Measurements from ENCODE around the gene FGF2. TPM values are rescaled to one million over a fixed set of nuclear protein-coding genes. Genes with fewer than 3 reads are reported as not detected.
"Not testable (repeated sequence)": the region's sequence is repeated elsewhere in the genome, so short reads cannot be mapped to it uniquely, and the experiment has no call there.

The FGF2 gene
- total RNA-seq, 1 donor from 2014 or later: 6.5 TPM

DNA sequence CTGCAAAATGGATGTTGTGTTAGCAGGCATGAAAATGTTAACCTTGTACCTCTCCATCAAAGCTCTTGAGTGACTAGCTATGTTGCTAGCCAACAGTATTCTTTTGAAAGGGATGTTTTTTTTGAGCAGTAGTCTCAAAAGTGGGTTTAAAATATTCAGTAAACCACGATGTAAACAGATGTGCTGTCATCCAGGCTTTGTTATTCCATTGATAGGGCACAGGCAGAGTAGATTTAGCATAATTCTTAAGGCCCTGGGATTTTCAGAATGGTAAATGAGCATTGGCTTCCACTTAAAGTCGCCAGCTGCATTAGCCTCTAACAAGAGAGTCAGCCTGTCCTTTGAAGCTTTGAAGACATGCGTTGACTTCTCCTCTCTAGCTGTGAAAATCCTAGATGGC is 18.4 kb downstream of the FGF2 start:
- H3K27me3 Mint-ChIP-seq: no peaks in the 10 kb centered on the region
- DNase-seq (ENCODE audit: extremely low spot score, unreplicated experiment): no peak
- no peak overlapping the region for H3K4me3 Mint-ChIP-seq
- peaks cover 3% of the 10 kb centered on the region for H3K36me3 Mint-ChIP-seq
- no peak overlapping the region for H3K27ac Mint-ChIP-seq
- no peaks in the 10 kb centered on the region for H3K4me1 Mint-ChIP-seq (ENCODE audit: unreplicated experiment)
- TF ChIP-seq, protein P1, sequence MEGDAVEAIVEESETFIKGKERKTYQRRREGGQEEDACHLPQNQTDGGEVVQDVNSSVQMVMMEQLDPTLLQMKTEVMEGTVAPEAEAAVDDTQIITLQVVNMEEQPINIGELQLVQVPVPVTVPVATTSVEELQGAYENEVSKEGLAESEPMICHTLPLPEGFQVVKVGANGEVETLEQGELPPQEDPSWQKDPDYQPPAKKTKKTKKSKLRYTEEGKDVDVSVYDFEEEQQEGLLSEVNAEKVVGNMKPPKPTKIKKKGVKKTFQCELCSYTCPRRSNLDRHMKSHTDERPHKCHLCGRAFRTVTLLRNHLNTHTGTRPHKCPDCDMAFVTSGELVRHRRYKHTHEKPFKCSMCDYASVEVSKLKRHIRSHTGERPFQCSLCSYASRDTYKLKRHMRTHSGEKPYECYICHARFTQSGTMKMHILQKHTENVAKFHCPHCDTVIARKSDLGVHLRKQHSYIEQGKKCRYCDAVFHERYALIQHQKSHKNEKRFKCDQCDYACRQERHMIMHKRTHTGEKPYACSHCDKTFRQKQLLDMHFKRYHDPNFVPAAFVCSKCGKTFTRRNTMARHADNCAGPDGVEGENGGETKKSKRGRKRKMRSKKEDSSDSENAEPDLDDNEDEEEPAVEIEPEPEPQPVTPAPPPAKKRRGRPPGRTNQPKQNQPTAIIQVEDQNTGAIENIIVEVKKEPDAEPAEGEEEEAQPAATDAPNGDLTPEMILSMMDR (conservative IDR thresholded peaks at IDR 0.05): no peak
- H3K9me3 Mint-ChIP-seq: no peaks in the 10 kb centered on the region

DNA sequence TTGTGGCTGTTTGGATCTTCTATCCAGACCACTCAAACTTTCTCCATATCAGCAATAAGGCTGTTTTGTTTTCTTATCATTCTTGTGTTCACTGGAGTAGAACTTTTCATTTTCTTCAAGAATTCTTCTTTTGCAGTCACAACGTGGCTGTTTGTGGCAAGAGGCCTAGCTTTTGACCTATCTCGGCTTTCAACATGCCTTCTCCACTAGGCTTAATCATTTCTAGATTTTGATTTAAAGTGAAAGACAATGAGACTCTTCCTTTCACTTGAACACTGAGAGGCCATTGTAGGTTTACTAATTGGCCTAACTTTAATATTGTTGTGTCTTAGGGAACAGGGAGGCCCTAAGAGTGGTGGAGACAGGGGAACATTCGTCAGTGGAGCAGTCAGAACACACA is 19.1 kb downstream of the FGF2 start:
- no peak for DNase-seq (ENCODE audit: extremely low spot score, unreplicated experiment)
- Mint-ChIP-seq H3K27me3 (no peaks in the 10 kb centered on the region), H3K27ac (no peak overlapping the region), H3K4me3 (no peak overlapping the region), H3K4me1 (ENCODE audit: unreplicated experiment) (no peaks in the 10 kb centered on the region), H3K9me3 (no peaks in the 10 kb centered on the region), H3K36me3 (peaks cover 3% of the 10 kb centered on the region)
- TF ChIP-seq, protein P1 (conservative IDR thresholded peaks at IDR 0.05): no peak

DNA sequence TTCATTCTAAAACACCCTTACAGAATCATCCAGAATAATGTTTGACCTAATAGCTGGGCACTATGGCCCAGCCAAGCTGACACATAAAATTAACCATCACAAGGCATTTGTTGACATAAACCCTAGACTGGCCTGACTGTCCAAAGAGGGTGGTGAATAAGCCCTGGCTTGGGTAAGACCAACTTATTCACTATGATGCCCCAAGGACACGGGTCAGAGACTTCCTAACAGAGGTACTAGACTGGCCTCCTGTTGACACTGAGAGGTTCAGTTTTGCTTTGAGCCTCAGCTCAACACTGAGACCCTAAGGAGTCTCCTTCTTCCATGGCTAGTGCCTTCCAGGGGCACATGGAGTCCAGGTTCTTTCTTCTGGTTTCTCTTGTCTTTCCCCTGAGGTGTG is 21.3 kb downstream of the FGF2 start:
- no peak overlapping the region for H3K4me3 Mint-ChIP-seq
- DNase-seq (ENCODE audit: extremely low spot score, unreplicated experiment): no peak
- TF ChIP-seq, protein P1 (conservative IDR thresholded peaks at IDR 0.05): no peak
- H3K4me1 Mint-ChIP-seq (ENCODE audit: unreplicated experiment): no peaks in the 10 kb centered on the region
- H3K27ac Mint-ChIP-seq: no peak overlapping the region
- H3K27me3 Mint-ChIP-seq: no peaks in the 10 kb centered on the region
- H3K36me3 Mint-ChIP-seq: peaks cover 3% of the 10 kb centered on the region
- H3K9me3 Mint-ChIP-seq: no peaks in the 10 kb centered on the region

DNA sequence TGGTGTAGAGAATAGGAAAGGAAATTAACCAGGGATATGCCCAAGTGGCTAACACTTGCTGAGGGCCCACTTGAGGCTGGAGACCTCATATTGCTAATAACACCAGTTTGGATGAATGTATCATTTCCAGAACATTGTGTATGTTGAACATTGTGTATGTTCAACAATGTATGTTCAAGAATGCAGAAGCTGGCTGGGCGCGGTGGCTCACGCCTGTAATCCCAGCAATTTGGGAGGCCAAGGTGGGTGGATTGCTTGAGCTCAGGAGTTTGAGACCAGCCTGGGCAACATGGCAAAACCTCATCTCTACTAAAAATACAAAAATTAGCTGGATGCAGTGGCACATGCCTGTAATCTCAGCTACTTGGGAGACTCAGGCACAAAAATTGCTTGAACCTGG is 23.2 kb downstream of the FGF2 start:
- not testable (repeated sequence) for H3K27me3 Mint-ChIP-seq; H3K9me3 Mint-ChIP-seq; H3K4me1 Mint-ChIP-seq (ENCODE audit: unreplicated experiment); DNase-seq (ENCODE audit: extremely low spot score, unreplicated experiment); H3K4me3 Mint-ChIP-seq; H3K27ac Mint-ChIP-seq; H3K36me3 Mint-ChIP-seq

- TF ChIP-seq, protein P1 (conservative IDR thresholded peaks at IDR 0.05): no peak
- H3K4me3 Mint-ChIP-seq: no peak overlapping the region
- no peaks in the 10 kb centered on the region for H3K27me3 Mint-ChIP-seq
- H3K36me3 Mint-ChIP-seq: peaks cover 3% of the 10 kb centered on the region
- no peak for DNase-seq (ENCODE audit: extremely low spot score, unreplicated experiment)
- no peak overlapping the region for H3K27ac Mint-ChIP-seq
- H3K9me3 Mint-ChIP-seq: no peaks in the 10 kb centered on the region
- H3K4me1 Mint-ChIP-seq (ENCODE audit: unreplicated experiment): peaks cover 10% of the 10 kb centered on the region
These were observed 24.9 kb downstream of the FGF2 start for GRCh38 chr4:122851568-122851967.

GRCh38 chr4:122854447-122855352 is 28.1 kb downstream of the FGF2 start:
- TF ChIP-seq, protein P1 (conservative IDR thresholded peaks at IDR 0.05): no peak
- Mint-ChIP-seq H3K9me3 (no peaks in the 10 kb centered on the region), H3K27ac (peak overlapping the region; percentile 9), H3K27me3 (no peaks in the 10 kb centered on the region), H3K4me1 (ENCODE audit: unreplicated experiment) (peaks cover 10% of the 10 kb centered on the region), H3K4me3 (peak overlapping the region; percentile 35), H3K36me3 (no peaks in the 10 kb centered on the region)
- DNase-seq (ENCODE audit: extremely low spot score, unreplicated experiment): no peak

Measured in type B pancreatic cell (in vitro differentiated cells).